Neural cell (in vitro differentiated cells): ENCODE measurements around the gene API5.
"Not testable (repeated sequence)": the region's sequence is repeated elsewhere in the genome, so short reads cannot be mapped to it uniquely, and the experiment has no call there.

Experiments
- EZH2 ChIP-seq: fragments of 200-600, 300-800 bp; shearing (Covaris generic), sonication (generic); IDR thresholded peaks from 2 replicates; pipeline ENCODE4 v1.6.1; 2014; ENCODE audit warnings: antibody characterized with exemption, low read length, borderline replicate concordance, mild to moderate bottlenecking; ENCODE audit not compliant: insufficient read depth, poor library complexity, severe bottlenecking
- MXI1 ChIP-seq: fragments of 450-650 bp; conservative IDR thresholded peaks from 2 replicates; pipeline ENCODE4 v1.6.1; 2014; ENCODE audit warnings: antibody characterized with exemption, mild to moderate bottlenecking; ENCODE audit not compliant: poor library complexity, severe bottlenecking
- POLR2AphosphoS5 ChIP-seq: IDR thresholded peaks from 2 replicates; pipeline ENCODE4 v1.6.1; 2012
- RAD21 ChIP-seq: fragments of 450-650 bp; conservative IDR thresholded peaks from 2 replicates; pipeline ENCODE4 v1.6.1; 2014; ENCODE audit warnings: antibody characterized with exemption, mild to moderate bottlenecking, moderate library complexity
- TAF1 ChIP-seq: IDR thresholded peaks from 2 replicates; pipeline ENCODE4 v1.6.1; 2012; ENCODE audit warnings: low read depth
- TF ChIP-seq, protein P1 (sequence below): fragments of 450-650 bp; IDR thresholded peaks from 2 replicates; pipeline ENCODE4 v1.5.1; 2014; ENCODE audit warnings: antibody characterized with exemption, mild to moderate bottlenecking, moderate library complexity; ENCODE audit not compliant: poor library complexity, severe bottlenecking
- TF ChIP-seq, protein P2 (sequence below): IDR thresholded peaks from 2 replicates; pipeline ENCODE4 v1.6.1; 2012; ENCODE audit warnings: borderline replicate concordance

DNA sequence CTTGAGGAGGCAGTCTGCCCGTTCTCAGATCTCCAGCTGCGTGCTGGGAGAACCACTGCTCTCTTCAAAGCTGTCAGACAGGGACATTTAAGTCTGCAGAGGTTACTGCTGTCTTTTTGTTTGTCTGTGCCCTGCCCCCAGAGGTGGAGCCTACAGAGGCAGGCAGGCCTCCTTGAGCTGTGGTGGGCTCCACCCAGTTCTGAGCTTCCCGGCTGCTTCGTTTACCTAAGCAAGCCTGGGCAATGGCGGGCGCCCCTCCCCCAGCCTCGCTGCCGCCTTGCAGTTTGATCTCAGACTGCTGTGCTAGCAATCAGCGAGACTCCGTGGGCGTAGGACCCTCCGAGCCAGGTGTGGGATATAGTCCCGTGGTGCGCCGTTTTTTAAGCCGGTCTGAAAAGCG lies 39.6 kb downstream of the API5 start:
- TF ChIP-seq, protein P1, sequence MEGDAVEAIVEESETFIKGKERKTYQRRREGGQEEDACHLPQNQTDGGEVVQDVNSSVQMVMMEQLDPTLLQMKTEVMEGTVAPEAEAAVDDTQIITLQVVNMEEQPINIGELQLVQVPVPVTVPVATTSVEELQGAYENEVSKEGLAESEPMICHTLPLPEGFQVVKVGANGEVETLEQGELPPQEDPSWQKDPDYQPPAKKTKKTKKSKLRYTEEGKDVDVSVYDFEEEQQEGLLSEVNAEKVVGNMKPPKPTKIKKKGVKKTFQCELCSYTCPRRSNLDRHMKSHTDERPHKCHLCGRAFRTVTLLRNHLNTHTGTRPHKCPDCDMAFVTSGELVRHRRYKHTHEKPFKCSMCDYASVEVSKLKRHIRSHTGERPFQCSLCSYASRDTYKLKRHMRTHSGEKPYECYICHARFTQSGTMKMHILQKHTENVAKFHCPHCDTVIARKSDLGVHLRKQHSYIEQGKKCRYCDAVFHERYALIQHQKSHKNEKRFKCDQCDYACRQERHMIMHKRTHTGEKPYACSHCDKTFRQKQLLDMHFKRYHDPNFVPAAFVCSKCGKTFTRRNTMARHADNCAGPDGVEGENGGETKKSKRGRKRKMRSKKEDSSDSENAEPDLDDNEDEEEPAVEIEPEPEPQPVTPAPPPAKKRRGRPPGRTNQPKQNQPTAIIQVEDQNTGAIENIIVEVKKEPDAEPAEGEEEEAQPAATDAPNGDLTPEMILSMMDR, result not testable (repeated sequence)
- TF ChIP-seq EZH2, MXI1, RAD21, TAF1, POLR2AphosphoS5: not testable (repeated sequence)
- TF ChIP-seq, protein P2, sequence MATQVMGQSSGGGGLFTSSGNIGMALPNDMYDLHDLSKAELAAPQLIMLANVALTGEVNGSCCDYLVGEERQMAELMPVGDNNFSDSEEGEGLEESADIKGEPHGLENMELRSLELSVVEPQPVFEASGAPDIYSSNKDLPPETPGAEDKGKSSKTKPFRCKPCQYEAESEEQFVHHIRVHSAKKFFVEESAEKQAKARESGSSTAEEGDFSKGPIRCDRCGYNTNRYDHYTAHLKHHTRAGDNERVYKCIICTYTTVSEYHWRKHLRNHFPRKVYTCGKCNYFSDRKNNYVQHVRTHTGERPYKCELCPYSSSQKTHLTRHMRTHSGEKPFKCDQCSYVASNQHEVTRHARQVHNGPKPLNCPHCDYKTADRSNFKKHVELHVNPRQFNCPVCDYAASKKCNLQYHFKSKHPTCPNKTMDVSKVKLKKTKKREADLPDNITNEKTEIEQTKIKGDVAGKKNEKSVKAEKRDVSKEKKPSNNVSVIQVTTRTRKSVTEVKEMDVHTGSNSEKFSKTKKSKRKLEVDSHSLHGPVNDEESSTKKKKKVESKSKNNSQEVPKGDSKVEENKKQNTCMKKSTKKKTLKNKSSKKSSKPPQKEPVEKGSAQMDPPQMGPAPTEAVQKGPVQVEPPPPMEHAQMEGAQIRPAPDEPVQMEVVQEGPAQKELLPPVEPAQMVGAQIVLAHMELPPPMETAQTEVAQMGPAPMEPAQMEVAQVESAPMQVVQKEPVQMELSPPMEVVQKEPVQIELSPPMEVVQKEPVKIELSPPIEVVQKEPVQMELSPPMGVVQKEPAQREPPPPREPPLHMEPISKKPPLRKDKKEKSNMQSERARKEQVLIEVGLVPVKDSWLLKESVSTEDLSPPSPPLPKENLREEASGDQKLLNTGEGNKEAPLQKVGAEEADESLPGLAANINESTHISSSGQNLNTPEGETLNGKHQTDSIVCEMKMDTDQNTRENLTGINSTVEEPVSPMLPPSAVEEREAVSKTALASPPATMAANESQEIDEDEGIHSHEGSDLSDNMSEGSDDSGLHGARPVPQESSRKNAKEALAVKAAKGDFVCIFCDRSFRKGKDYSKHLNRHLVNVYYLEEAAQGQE, result not testable (repeated sequence)
